Astrocyte of the cerebellum (primary cell): ENCODE results near the gene ZNF296.

Experiments used
- DNase-seq: peaks from one replicate; pipeline ENCODE4 v3.0.0-alpha.2; 2011; ENCODE audit warnings: low read depth
- H3K4me3 ChIP-seq: 2 replicates; pipeline ENCODE4 v1.5.1; 2011; ENCODE audit warnings: mild to moderate bottlenecking, low read depth, low read length, moderate library complexity
- in situ Hi-C: cut with HindIII; loops from 2 replicates; pipeline ENCODE4 v1.10.0; 2017; ENCODE audit warnings: low sequenced_read_pairs
- TF ChIP-seq, protein P1 (sequence below): IDR thresholded peaks from 2 replicates; pipeline ENCODE4 v1.5.1; 2012; ENCODE audit warnings: low read length, low read depth, moderate library complexity, mild to moderate bottlenecking; ENCODE audit errors: missing control alignments

Gene ZNF296

DNA sequence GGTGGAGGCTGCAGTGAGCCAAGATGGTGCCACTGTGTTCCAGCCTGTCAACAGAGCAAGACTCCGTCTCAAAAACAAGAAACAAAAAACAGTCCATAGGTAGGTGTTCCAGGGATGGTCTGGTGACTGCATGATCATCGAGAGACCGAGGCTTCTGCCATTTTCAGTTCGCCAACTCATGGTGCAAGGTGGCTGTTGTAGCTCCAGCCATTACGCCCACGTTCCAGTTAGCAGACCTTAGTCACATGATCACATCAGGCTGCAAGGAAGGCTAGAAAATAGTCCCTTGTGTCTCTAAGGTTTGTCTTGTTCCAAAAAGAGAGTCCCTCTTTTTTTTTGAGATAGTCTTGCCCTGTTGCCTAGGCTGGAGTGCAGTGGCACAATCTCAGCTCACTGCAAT, 40.5 kb downstream of the ZNF296 start:
- in situ Hi-C loops: no loop called here
- TF ChIP-seq, protein P1, sequence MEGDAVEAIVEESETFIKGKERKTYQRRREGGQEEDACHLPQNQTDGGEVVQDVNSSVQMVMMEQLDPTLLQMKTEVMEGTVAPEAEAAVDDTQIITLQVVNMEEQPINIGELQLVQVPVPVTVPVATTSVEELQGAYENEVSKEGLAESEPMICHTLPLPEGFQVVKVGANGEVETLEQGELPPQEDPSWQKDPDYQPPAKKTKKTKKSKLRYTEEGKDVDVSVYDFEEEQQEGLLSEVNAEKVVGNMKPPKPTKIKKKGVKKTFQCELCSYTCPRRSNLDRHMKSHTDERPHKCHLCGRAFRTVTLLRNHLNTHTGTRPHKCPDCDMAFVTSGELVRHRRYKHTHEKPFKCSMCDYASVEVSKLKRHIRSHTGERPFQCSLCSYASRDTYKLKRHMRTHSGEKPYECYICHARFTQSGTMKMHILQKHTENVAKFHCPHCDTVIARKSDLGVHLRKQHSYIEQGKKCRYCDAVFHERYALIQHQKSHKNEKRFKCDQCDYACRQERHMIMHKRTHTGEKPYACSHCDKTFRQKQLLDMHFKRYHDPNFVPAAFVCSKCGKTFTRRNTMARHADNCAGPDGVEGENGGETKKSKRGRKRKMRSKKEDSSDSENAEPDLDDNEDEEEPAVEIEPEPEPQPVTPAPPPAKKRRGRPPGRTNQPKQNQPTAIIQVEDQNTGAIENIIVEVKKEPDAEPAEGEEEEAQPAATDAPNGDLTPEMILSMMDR: no peak

DNA sequence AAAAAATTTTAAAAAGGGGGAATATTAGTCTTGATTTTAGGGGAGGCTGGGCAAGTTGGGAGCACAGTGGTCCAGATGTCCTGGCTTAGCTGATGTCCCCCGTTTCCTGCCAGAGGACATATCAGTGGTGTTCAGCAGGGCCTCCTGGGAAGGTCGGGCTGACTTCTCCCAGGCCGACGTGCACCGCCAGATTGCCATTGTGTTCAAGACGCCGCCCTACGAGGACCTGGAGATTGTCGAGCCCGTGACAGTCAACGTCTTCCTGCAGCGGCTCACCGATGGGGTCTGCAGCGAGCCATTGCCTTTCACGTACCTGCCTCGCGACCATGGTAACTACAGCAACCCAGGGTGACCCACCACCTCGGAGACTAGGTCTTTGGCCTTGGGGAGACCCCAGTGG, 43.9 kb downstream of the ZNF296 start:
- in situ Hi-C loops: no loop called here

More for the DNA sequence above, 40.5 kb downstream of the ZNF296 start:
- H3K4me3 ChIP-seq: no peak overlapping the region
- no peak for DNase-seq

DNA sequence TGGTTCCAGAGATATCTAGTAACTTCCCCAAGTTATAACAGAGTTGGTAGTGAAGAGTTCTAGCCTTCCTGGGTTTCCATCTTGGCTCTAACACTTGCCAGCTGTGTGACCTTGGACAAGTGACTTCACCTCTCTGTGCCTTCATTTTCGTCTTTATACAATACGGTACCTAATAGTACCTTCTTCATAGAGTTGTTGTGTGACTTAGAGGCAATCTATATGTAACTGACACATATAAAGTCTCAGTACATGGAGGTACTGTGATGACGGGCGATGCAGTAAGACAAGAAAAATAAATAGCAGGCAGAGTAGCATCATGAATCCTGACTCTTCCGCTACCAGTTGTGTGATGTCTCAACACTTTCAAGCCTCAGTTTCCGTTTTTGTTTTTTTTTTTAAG, 45.5 kb downstream of the ZNF296 start:
- in situ Hi-C loops: no loop called here
- DNase-seq: no peak
- TF ChIP-seq, protein P1: no peak
- no peak overlapping the region for H3K4me3 ChIP-seq

More for the DNA sequence above, 43.9 kb downstream of the ZNF296 start:
- no peak for DNase-seq
- TF ChIP-seq, protein P1: no peak
- H3K4me3 ChIP-seq: no peak overlapping the region

DNA sequence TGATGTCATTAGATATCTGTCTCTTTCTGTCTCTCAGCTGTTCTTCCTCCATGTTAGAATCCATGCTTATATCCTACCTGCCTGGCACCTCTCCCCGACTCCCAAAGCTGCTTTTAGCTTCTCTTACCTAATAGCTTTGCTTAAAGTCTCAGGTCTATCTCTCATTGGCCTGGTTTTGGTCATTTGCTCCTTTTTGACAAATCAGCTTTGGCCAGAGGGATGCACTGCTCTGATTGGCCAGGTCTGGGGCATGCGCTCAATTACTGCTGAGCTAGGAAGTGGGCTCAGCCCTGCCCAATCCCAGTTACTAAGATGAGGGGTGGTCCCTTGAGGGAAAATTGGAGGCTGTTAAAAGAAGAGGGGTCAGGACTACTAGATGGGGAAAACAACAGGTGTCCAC, 48.9 kb downstream of the ZNF296 start:
- in situ Hi-C loops: no loop called here
- no peak overlapping the region for H3K4me3 ChIP-seq
- no peak for DNase-seq
- TF ChIP-seq, protein P1: no peak

DNA sequence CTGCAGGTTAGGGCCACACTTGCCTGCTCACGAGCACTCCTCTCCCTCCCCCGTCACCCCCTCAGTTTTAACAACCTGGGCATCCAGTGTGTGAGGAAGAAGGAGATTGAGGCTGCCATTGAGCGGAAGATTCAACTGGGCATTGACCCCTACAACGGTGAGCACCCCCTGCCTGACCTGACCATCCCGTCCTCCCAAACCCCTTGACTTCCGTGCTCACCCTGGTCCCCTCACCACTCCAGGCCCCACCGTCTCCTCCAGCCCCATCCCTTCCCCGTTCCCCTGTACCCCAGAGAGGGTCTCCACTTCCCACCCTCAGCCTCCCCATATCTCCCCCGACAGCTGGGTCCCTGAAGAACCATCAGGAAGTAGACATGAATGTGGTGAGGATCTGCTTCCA, 51.0 kb downstream of the ZNF296 start:
- in situ Hi-C loops: no loop called here

DNA sequence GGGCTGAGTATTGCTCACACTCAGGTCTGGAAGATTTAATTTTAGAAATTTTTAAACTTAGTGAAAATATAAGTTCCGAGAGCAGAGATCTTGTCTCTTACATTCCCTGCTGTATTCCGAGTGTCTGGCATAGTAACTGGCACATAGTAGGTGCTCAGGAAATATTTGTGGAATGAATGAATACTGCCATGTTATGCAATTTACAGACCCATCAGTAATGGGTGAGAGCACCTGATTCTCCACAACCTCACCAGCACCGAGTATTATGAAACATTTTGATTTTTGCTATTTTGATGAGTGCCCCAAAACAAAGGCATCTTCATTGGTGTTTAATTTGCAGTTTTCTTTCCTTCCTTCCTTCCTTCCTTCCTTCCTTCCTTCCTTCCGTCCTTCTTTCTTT, 53.2 kb downstream of the ZNF296 start:
- no peak overlapping the region for H3K4me3 ChIP-seq
- TF ChIP-seq, protein P1: no peak
- DNase-seq: no peak
- in situ Hi-C loops: no loop called here

More for the DNA sequence above, 51.0 kb downstream of the ZNF296 start:
- TF ChIP-seq, protein P1: no peak
- H3K4me3 ChIP-seq: no peak overlapping the region
- DNase-seq: no peak

DNA sequence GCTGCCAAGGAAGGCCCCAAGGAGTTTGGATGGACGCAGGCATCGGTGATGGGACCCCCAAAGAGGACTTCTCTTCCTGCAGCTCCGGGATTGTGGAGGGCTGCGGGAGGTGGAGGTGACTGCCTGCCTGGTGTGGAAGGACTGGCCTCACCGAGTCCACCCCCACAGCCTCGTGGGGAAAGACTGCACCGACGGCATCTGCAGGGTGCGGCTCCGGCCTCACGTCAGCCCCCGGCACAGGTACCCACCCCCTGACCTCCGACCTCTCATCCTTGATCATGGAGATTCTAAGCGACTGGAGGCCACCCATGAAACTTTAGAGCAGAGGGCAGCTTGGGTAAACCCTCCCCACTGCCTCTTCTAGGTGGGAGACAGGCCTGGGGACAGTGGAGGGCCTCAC, 54.3 kb downstream of the ZNF296 start:
- TF ChIP-seq, protein P1: no peak
- H3K4me3 ChIP-seq: no peak overlapping the region
- in situ Hi-C loops: no loop called here
- no peak for DNase-seq
